GM21515 (cell line): ENCODE results near the gene MTMR10.

Experiments used
- ATAC-seq: cut with Tn5 transposase; IDR thresholded peaks from one replicate; pipeline ENCODE4 v1.9.1; 2021; ENCODE audit not compliant: unreplicated experiment

Gene MTMR10

DNA sequence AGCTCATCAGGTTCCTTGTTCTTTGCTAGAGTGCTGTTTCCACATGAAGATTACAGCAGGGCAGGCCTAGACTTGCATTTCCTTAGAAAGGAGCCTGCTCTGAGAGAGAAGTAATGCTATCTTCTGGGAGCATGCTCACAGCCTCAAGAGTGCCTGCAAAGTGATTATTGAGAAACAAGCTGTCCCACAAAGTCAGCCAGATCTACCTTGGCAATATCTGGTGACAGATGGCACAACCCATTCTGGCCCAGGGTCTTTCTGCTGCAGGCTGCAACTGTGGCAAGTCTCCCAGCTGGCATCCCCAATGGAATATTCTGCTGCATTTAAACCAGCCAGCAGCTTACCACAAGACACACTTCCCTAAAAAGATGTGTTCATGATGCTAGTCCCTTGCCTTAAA is 29.3 kb downstream of the MTMR10 start:
- no peak for ATAC-seq

DNA sequence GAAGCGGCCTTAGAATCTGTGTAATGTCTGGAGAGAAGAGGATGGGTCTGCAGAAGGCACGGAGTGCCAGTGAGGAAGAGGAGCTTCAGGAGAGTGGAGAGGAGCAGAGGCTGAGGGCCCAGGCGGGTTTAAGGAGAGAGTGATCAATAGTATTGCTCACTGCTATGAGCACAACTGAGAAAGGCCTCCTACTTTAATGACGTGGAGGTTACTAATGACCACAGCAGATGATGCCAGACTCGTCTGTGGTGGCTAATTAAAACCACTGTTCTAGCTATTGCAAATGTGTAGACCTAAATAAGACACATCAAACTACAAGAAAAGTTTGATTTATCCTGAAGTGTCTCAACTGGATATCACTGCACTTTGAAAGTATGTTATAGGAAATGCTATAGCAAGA is 33.2 kb downstream of the MTMR10 start:
- no peak for ATAC-seq

DNA sequence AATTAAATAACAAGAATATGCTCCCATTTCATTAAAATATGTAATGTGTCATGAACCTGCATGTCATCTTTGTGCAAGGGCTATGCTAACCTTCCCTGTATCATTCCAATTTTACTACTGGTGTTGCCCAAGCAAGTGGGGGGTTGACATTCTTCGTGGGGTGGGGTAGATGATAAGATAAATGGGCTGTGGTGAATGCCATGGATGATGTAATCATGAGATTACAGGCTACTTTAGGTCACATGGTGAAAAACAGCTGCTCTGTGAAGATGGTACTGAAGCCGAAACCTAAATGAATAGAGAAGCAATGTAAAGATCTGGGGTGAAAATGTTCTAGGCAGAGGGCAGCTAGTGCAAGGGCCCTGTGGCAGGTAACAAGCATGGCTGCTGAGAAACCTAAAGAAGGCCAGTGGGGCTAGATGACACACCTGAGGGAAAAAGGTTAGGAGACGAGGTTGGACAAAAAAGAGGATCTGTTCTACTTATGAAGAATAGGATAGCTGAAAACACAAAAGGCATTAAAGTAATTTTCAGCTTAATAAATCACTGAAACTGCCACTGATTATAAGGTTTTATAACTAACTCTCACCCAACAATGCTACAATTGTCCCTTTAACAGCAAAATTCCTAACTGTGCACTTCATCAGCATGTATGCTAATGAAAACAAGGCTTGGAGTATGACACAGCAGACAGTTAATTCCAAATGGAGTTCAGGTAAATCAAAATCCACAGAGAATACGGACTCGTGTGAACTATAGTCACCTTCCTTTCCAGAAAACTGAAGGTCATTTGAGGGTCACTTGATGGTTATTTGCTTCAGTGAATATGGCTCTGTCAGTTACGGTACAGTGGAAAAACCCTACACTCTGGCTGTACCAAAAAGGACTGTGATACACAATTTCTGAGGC is 35.0 kb downstream of the MTMR10 start:
- ATAC-seq: no peak

DNA sequence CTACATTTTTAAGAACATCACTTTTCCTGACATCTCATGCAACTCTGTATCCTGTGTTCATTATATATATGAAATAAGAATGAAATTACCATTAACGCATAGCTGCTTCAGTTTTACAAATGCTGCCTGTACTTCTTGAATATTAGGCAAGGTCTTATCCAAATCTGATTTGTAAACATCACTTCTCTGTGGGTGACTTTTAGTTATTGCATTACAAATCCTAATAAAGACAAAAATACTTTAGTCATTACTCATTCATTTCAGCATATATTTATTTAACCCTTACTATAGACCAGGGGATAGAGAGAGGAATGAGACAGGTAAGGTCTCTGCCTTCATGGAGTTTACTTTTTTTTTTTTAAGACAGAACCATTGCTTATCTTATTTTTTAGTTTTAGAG is 36.8 kb downstream of the MTMR10 start:
- ATAC-seq: no peak

DNA sequence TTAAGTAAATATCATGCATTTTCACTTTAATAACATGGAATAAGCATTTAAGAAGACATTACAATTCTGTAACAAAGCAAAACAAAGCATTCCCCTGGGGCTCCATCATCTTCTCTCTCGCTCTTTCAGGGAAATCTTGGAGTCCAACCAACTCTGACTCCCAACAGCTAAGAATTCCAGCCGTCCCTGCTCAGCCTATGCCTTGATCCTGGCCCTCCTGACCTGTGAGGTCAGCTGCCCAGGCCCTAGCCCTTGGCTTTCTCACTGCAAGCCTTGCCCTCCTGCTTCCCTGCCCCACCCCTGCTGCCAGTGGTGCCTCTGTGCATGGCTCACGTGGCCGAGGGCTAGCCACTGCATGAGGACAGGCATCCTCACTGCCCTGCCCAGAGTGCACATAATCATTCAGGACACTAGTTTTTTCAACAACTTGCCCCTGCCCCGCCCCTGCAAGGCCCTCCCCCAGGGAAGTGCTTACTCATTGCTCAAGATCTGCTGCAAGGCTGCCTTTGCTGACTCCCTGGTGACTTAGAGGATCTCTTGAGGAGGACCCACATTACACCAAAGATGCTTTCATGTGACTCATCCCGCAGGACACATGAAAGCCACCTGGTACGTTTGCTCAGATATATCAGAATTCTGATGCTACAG is 37.6 kb downstream of the MTMR10 start:
- ATAC-seq: no peak

DNA sequence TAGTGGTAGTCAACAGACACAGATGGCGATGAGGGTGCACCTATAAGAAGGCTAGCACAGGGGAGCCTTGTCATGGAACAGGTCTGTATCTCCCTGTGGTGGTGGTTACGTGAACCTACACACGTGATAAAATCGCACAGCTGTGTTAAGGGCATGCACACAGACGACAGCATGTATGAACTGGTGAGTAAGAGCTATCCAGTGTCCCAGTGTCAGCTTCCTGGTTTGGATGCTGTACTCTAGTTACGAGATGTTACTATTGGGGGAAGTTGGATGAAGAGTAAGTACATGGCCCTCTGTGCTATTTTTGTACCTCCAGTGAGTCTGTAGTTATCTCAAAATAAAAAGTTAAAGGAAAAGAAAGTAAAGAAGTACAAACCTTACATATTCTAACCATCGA is 38.2 kb downstream of the MTMR10 start:
- no peak for ATAC-seq

DNA sequence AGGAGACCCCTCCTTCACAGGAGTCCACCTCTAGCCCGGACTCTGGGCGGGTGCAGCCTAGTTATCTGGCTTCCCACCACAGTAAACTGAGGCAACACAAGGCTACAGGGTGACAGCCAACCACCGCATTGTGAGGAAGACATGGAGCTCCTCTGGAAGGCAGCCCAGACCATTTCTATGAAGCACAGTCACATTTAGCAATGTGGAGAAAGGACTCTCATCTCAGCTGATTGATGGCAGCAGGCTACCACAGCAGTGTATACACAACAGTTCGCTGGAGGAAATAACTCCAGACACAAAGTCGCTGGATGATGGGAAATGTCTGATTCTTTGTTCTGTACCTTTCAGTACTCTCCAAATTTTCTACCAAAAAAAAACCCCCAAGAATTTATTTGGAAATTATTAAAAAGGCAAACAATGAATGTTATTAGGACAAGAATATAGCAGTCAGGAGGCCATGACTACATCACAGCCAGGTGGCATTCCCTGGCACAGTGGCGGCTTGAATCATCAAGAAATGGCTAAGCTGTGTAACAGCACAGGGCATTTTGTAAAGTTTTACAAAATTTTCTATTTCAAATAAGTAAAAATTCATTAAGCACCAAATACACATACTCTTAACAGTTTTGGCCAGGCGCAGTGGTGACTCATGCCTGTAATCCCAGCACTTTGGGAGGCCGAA is 47.6 kb downstream of the MTMR10 start:
- ATAC-seq: no peak

DNA sequence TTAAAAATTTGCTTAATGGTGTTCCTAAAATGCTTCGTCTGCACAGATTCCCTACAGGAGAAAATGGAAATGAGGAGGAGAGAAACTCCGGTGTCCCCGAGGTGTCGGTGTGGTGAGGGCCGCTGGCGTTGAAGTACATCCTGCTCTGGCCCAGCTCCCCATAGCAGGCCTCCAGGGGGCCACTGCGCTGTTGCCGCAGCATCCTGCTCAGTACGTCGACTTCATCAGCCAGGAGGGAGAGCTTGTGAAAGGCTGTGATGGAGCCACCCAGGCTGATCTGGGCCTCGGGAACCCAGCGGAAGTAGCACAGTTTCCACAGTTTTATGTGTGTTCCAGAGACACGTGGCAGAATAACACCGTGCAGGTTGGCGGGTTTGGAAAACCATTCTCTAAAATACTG is 49.9 kb downstream of the MTMR10 start:
- no peak for ATAC-seq

DNA sequence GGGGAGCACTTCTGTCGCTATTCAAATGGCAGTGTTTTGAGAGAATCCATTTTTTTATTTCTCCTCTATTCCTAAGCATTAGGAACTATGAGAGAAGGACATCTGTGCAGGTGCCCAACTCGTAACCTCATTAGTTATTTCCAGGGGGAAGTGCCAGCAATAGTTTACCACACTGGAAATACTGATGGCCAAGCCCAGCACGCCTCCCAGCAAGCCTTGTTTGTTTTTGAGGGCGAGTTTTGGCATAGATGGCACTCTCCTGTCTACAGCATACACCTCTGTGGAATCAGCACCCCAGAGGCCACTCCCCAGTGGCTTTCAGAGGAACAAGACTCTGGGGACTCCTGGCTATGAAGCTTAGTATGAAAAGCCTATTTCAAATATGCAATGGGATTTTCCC is 51.1 kb downstream of the MTMR10 start:
- no peak for ATAC-seq

DNA sequence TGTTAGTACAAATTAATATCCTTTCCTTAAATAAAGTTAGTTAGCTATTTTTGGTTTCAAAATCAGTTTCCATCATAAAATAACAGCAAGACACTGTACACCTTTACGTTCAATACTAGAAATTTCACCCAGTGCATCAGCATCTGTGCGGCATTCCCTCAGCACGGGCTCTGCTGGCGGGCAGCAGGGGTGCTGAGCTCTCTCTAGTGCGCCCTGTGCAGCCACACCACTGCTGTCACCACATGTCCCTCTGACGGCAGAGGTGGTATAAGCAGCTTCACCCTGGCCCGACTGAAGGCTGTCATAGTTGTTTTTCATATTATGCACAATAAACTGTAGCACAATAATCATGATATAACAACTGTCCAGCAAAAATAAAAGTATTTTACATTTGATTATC is 52.3 kb downstream of the MTMR10 start:
- ATAC-seq: no peak

DNA sequence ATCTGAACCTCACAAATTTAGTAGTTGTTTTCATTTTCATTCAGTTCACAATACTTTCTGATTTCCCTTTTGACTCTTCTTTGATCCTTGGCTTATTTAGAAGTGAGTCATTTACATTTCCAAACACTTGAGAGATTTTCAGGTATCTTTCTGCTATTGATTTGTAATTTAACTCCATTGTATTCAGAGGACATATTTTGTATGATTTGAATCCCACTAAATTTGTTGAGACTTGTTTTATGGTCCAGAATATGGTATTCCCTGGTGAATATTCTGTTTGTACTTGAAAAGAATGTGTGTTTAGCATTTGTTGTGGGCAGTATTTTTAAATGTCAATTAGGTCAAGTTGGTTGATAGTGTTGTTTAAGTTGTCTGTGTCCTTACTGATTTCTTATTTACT is 58.1 kb downstream of the MTMR10 start:
- ATAC-seq: no peak

DNA sequence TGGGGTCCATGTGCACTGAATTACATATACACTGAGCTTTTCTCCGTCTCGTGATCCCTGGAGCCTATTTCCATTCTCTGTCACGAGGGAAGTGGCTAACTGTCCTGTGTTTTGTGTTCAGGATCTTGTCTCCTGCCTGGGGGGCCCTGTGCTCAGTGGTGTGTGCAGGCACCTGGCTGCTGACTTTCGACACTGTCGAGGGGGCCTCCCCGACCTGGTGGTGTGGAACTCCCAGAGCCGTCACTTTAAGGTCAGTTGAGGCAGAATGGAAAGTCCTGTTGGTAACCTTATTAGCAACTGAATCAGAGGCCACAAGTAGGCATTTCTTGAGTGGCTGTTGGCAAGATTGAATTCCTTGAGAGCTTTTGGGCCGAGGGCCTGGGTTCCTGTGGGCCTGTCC is 61.0 kb downstream of the MTMR10 start:
- no peak for ATAC-seq

DNA sequence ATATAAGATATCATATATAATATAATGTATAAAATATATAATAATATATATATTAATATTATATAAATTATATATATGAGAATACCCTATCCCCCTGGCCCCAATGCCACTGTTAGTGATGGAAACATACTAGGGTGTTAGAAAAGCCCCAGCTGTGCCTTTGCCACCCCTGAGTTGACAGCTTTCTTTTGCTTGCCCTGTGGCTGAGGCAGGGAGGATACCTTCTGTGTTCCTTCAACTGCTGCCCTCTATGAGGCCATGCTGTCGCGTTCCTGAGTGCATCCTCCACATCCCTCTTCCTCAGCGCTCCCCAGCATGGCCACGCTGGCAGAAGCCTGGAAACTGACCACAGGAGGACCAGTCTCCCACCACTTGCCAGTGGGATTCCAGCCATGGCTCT is 61.4 kb downstream of the MTMR10 start:
- ATAC-seq: no peak

DNA sequence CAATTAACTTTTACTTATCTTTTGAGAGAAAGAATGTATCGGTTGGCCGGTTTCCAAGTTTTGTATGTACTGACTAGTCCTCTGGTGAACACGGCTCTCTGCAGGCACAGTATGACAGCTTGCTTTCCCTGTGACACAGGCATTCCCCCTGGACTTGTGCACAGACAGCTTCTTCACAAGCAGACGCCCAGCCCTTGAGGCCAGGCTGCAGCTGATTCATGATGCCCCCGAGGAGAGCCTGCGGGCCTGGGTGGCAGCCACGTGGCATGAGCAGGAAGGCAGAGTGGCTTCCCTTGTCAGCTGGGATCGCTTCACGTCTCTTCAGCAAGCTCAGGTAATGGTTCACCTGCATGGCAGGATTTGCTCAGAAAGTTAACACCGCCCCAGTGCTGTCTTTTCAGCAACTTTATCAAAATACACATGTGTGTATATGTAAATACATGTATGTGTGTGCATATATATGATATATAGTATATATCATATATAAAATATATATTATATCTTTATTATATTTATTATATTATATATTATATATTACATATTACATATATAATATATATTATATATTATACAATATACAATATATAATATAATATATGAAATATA is 62.3 kb downstream of the MTMR10 start:
- no peak for ATAC-seq

DNA sequence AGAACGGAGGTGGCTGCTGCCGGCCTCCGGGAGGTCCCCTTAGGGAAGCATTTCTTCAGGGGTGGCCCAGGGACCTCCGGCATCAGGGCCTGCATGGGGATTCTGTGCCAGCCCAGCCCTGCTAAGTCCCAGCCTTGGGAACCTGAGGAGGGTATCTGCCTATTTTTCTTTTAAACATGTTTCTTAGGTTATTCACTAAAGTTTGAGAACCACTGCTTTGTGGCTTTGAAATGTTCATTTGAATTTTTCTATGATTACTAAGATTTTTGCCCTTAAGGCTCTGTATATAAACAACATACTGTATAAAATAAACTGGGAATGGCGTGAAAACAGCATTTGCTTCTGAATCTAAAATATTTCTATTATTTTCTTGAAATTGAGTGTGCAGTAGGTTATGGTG is 63.4 kb downstream of the MTMR10 start:
- no peak for ATAC-seq

DNA sequence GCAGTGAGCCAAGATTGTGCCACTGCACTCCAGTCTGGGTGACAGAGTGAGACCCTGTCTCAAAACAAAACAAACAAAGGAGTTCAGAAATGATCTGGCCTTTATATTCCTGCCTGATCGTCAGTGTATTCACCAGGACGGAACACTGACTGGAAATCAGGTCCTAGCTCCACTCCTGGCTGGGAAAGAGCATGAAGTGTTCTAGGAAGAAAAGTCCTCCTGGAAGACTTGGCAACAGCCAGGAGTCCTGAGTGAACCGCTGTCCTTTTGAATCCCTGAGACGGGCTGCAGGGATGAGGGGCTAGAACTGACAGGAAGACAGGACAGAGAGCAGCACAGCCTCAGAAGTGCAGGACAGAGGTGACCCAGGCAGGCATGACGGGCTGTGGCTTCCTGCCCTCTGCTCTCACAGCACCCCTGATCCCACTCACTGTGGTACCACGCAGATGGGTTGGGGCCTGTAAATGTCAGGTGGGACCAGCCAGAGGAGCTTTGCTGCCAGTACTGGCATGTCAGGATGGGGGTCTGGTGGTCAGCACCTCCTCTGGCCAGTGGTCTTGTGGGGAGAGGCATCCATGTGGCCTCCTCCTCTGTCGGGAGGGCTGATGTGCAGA is 64.2 kb downstream of the MTMR10 start:
- ATAC-seq: no peak

DNA sequence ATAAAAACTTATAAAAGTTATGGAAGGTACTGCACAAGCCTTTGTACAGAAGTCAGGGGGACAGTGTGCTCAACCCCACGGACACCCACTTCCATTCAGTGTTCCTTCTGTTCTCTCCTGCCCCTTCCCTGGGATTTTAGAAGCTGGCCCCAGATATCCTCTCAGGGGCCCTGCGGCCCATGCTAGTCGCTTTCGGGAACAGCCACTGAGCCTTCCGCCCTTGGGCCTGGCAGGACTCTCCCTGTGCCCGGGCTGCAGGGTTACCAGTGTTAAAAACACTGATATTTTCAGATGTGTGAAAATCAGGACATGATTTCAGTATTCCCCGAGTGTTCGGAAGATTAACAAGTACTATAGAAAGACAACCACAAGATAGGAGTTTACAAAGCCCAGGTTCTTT is 65.3 kb downstream of the MTMR10 start:
- no peak for ATAC-seq

DNA sequence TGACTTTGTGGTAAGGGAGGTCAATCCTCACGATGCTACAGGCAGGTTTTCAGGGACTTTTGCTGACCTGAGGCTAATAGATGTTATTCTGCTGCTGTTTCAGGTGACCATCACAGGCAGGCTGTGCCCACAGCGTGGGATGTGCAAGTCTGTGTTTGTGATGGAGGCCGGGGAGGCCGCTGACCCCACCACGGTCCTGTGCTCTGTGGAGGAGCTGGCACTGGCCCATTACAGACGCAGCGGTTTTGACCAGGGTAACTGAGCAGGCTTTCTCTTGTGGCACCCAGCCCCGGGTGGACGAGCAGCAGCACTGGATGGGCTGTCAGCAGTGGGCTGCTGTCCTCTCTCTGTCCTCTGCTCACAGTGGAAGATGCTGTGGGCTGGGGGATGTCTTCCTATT is 65.7 kb downstream of the MTMR10 start:
- no peak for ATAC-seq

DNA sequence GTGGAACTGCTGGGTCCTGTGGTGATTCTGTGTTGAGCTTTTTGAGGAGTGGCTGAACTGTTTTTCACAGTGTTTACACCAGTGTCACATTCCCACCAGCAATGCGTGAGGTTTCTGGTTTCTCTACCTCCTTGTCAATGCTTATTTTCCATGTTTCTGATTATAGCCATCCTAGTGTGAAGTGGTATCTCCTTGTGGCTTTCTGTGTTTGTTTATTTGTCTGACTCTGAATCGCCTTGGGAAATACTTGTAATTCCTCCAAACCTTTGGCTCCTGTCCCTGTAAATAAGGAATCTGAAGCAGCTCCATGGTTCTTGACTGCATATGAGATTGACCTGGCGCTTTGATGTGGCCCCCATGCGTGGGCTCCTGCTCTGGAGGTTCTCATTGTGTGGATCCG is 67.1 kb downstream of the MTMR10 start:
- no peak for ATAC-seq

DNA sequence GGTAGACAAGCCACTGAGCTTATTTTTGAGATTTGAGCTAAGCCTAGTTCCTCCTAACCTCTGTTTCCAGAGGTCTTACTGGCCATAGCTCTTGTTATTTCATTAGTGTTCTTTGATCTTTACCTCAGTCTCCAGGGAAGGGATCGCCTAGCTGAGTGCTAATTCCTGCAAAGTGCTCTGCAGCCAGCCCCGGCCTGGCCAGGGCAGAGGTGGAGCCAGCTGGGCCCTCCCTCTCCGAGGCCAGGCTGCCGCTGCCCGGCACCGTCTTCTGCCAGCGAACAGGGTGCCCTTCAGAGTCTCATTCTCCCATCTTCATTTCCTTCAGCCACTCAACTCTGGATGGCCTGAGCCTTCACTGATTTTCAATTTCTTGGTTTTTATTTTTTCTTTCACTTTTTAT is 68.0 kb downstream of the MTMR10 start:
- ATAC-seq: no peak
